SK-N-MC (cell line): ENCODE measurements around the gene RPL39.

Source experiments
- EZH2 ChIP-seq: fragments of 200-600 bp; sonication (generic); IDR thresholded peaks from one replicate; pipeline ENCODE4 v1.6.1; 2017; ENCODE audit warnings: antibody characterized with exemption
- POLR2AphosphoS5 ChIP-seq: IDR thresholded peaks from 2 replicates; pipeline ENCODE4 v1.6.1; 2012; ENCODE audit warnings: mild to moderate bottlenecking, low read depth, low read length, borderline replicate concordance

DNA sequence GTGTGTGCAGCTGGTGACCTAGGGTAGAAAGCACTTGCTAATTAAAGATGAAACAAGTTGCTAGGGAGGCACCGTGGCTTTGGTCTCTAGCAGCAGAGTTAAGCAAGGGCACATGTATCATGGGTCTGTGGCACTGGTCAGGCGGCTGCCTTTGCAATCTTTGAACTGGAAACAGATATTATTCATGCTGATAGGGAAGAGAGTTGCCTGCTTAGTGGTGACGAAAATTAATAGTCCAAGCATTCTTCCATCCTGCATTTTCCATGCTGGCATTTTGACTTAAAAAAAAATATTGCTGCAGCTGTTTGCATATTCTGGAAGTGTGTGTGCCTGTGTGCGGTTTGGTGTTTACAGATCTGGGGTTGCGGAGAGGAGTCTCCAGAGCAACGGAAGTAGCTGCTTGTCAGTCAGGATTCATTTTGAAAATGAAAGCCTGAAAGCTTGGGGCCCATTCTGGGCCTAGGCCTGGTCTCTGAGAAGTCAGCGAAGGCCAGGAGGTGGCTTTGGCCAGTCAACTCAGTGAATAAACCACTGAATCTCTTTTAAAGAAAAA, 35.4 kb downstream of the RPL39 start:
- no peak for TF ChIP-seq EZH2
- TF ChIP-seq POLR2AphosphoS5 = no peak
